HepG2 (cell line): ENCODE data around the gene IGIP. TPM values are rescaled to one million over a fixed set of nuclear protein-coding genes. Genes with fewer than 3 reads are reported as not detected.

Source experiments
- CSRNP1 ChIP-seq: sonication (generic); formaldehyde crosslinking; IDR thresholded peaks from 2 replicates; pipeline ENCODE4 v1.8.1; 2023; ENCODE audit warnings: mild to moderate bottlenecking, missing genetic modification reagents
- EP300 ChIP-seq, 3 experiments: sonication (generic) in 1 of 3; formaldehyde crosslinking in 1 of 3; IDR thresholded peaks; 2 replicates each; pipeline versions ENCODE4 v1.5.1 to v1.6.1; 2011 to 2020; ENCODE audit warnings: low read depth in 2 of 3, low read length in 2 of 3, borderline replicate concordance in 1 of 3, improper control_type of control experiment in 1 of 3, mild to moderate bottlenecking in 1 of 3, missing genetic modification reagents in 1 of 3, moderate library complexity in 1 of 3
- HNRNPH1 ChIP-seq: fragments of 200-400 bp; formaldehyde crosslinking; optimal IDR thresholded peaks from 2 replicates; pipeline ENCODE3; 2017; ENCODE audit warnings: mild to moderate bottlenecking, low read depth, low read length
- ISL2 ChIP-seq: sonication (generic); formaldehyde crosslinking; IDR thresholded peaks from 2 replicates; pipeline ENCODE4 v1.5.0; 2020; ENCODE audit warnings: missing genetic modification reagents
- KDM1A ChIP-seq: IDR thresholded peaks from 2 replicates; pipeline ENCODE4 v1.6.1; 2016; ENCODE audit warnings: missing compliant biosample characterization
- NFYB ChIP-seq: sonication (generic); formaldehyde crosslinking; IDR thresholded peaks from 2 replicates; pipeline ENCODE4 v1.4.0; 2020; ENCODE audit warnings: missing genetic modification reagents
- PATZ1 ChIP-seq: sonication (generic); formaldehyde crosslinking; IDR thresholded peaks from 2 replicates; pipeline ENCODE4 v1.4.0; 2020; ENCODE audit warnings: missing genetic modification reagents
- PAWR ChIP-seq: sonication (generic); formaldehyde crosslinking; IDR thresholded peaks from 2 replicates; pipeline ENCODE4 v1.4.0; 2020; ENCODE audit warnings: missing genetic modification reagents, mild to moderate bottlenecking, borderline replicate concordance
- PAXIP1 ChIP-seq: sonication (generic); formaldehyde crosslinking; conservative IDR thresholded peaks from 2 replicates; pipeline ENCODE4 v1.4.0; 2020; ENCODE audit warnings: mild to moderate bottlenecking, missing genetic modification reagents, moderate library complexity
- PHF5A ChIP-seq: IDR thresholded peaks from one replicate; pipeline ENCODE4 v1.6.1; 2018; ENCODE audit warnings: low read depth, missing genetic modification reagents; ENCODE audit not compliant: unreplicated experiment
- TBL1XR1 ChIP-seq: fragments of 150-350 bp; IDR thresholded peaks from 2 replicates; pipeline ENCODE4 v1.6.1; 2014; ENCODE audit warnings: borderline replicate concordance, low read length; ENCODE audit not compliant: partially characterized antibody
- THAP11 ChIP-seq: IDR thresholded peaks from 2 replicates; pipeline ENCODE4 v1.6.1; 2016; ENCODE audit warnings: missing biosample characterization, missing genetic modification reagents
- ZBTB34 ChIP-seq: sonication (generic); formaldehyde crosslinking; IDR thresholded peaks from 2 replicates; pipeline ENCODE4 v1.8.0; 2022; ENCODE audit warnings: mild to moderate bottlenecking, missing genetic modification reagents
- ZBTB42 ChIP-seq: sonication (generic); formaldehyde crosslinking; IDR thresholded peaks from 2 replicates; pipeline ENCODE4 v1.5.0; 2020; ENCODE audit warnings: mild to moderate bottlenecking, missing genetic modification reagents
- ZKSCAN8 ChIP-seq: IDR thresholded peaks from 2 replicates; pipeline ENCODE4 v1.6.1; 2016; ENCODE audit warnings: borderline replicate concordance, missing genetic modification reagents, missing compliant biosample characterization
- ZNF546 ChIP-seq: sonication (generic); formaldehyde crosslinking; conservative IDR thresholded peaks from 2 replicates; pipeline ENCODE4 v1.8.1; 2023; ENCODE audit warnings: mild to moderate bottlenecking, missing genetic modification reagents
- ZNF557 ChIP-seq: sonication (generic); formaldehyde crosslinking; IDR thresholded peaks from 2 replicates; pipeline ENCODE4 v1.4.0; 2020; ENCODE audit warnings: missing genetic modification reagents
- ZNF660 ChIP-seq: sonication (generic); formaldehyde crosslinking; IDR thresholded peaks from 2 replicates; pipeline ENCODE4 v1.5.1; 2020; ENCODE audit warnings: mild to moderate bottlenecking, low read depth, missing genetic modification reagents, borderline replicate concordance
- ZNF720 ChIP-seq: sonication (generic); formaldehyde crosslinking; IDR thresholded peaks from 2 replicates; pipeline ENCODE4 v1.4.0; 2020; ENCODE audit warnings: missing genetic modification reagents
- ZNF772 ChIP-seq: sonication (generic); formaldehyde crosslinking; IDR thresholded peaks from 2 replicates; pipeline ENCODE4 v1.5.0; 2020; ENCODE audit warnings: mild to moderate bottlenecking, missing genetic modification reagents
- ZSCAN20 ChIP-seq: sonication (generic); formaldehyde crosslinking; IDR thresholded peaks from 2 replicates; pipeline ENCODE4 v1.4.0; 2020; ENCODE audit warnings: missing genetic modification reagents, mild to moderate bottlenecking, borderline replicate concordance
- polyA plus RNA-seq, 8 experiments: library from polyadenylated mRNA; depleted of rRNA in 3 of 8; stranded (reverse) in 7 of 8; unstranded in 1 of 8; fragments of >200 nt; fragmentation: Illumina TruSeq in 4 of 8; extraction: Trizol in 4 of 8; gene quantifications; 2 replicates each; pipeline versions ENCODE4 v1.2.1 to v1.2.3, GENCODE V29; 2011 to 2016; ENCODE audit warnings: low read depth in 4 of 8, missing spikeins in 1 of 8, mixed read lengths in 1 of 8; ENCODE audit not compliant: insufficient read depth in 1 of 8
- total RNA-seq, 5 experiments: library from RNA; depleted of rRNA; stranded (reverse); fragments of >200 nt; fragmentation: Illumina TruSeq; extraction: Trizol; gene quantifications; 2 replicates each; pipeline ENCODE4 v1.2.3, GENCODE V29; 2016; ENCODE audit warnings: low read depth in 1 of 5

Gene IGIP
- total and polyA plus RNA-seq, 2 of the 13 experiments (the other 11 are each of a cell fraction or from before 2014, with no cell fraction given) = 1.7 to 2.1 TPM

GRCh38 chr5:140157032-140157781 lies 31.5 kb downstream of the IGIP start (continued):
- TF ChIP-seq PAXIP1 (CRISPR knock-in tag) (peak; percentile 56), ZKSCAN8 (CRISPR knock-in tag) (no peak), ZNF660 (CRISPR knock-in tag) (no peak), CSRNP1 (CRISPR knock-in tag) (no peak), ZNF546 (CRISPR knock-in tag) (no peak), ZNF772 (CRISPR knock-in tag) (no peak), THAP11 (CRISPR knock-in tag) (no peak), EP300 (IDR thresholded peaks at IDR 0.05; ENCODE audit: low read depth in 2 of 2, low read length in 2 of 2) (peak in 1 of 2 experiments; percentile 24; a peak in 1 of 4 replicates), EP300 (CRISPR knock-in tag; IDR thresholded peaks at IDR 0.05; ENCODE audit: borderline replicate concordance) (no peak), HNRNPH1 (no peak), KDM1A (CRISPR knock-in tag) (no peak), PHF5A (no peak), PAWR (CRISPR knock-in tag) (no peak), ZSCAN20 (CRISPR knock-in tag) (no peak), ZBTB42 (CRISPR knock-in tag) (no peak), PATZ1 (CRISPR knock-in tag) (peak; percentile 55; the same call in 1 of the 2 replicates), ISL2 (CRISPR knock-in tag) (no peak; the same call in 1 of the 2 replicates), ZNF557 (CRISPR knock-in tag) (no peak), ZNF720 (CRISPR knock-in tag) (no peak), ZBTB34 (CRISPR knock-in tag) (no peak), TBL1XR1 (no peak), NFYB (peak; percentile 77)
